HUES6 (cell line): Measurements from ENCODE around the gene MAP3K6.

Experiments
- H3K27ac ChIP-seq: 2 replicates; pipeline ENCODE4 v1.7.0; 2013; ENCODE audit warnings: low read depth, mild to moderate bottlenecking, low read length, inconsistent platforms
- H3K27me3 ChIP-seq: 2 replicates; pipeline ENCODE4 v1.6.1; 2013; ENCODE audit warnings: low read length; ENCODE audit not compliant: control insufficient read depth, insufficient read depth
- H3K36me3 ChIP-seq: 2 replicates; pipeline ENCODE4 v1.6.1; 2013; ENCODE audit warnings: low read length; ENCODE audit not compliant: control insufficient read depth, insufficient read depth
- H3K4me1 ChIP-seq: 2 replicates; pipeline ENCODE4 v1.6.1; 2013; ENCODE audit warnings: low read length; ENCODE audit not compliant: control insufficient read depth, insufficient read depth
- H3K4me3 ChIP-seq: 2 replicates; pipeline ENCODE4 v1.5.1; 2013; ENCODE audit warnings: low read depth, low read length
- H3K9ac ChIP-seq: one replicate; pipeline ENCODE4 v1.6.1; 2013; ENCODE audit warnings: mild to moderate bottlenecking, low read length
- H3K9me3 ChIP-seq: 2 replicates; pipeline ENCODE4 v1.6.1; 2013; ENCODE audit warnings: low read depth, low read length; ENCODE audit not compliant: control insufficient read depth, insufficient read depth

MAP3K6 gene

GRCh38 chr1:27381969-27382762 lies 15.4 kb upstream of the MAP3K6 start:
- Histone ChIP-seq H3K27ac (no peak overlapping the region), H3K27me3 (peaks cover 19% of the 10 kb centered on the region), H3K4me1 (peaks cover 8% of the 10 kb centered on the region; the same call in 1 of the 2 replicates), H3K36me3 (no peaks in the 10 kb centered on the region), H3K9me3 (no peaks in the 10 kb centered on the region), H3K9ac (no peak overlapping the region), H3K4me3 (no peak overlapping the region)

- Histone ChIP-seq H3K9me3 (no peaks in the 10 kb centered on the region), H3K4me3 (no peak overlapping the region), H3K9ac (no peak overlapping the region), H3K4me1 (peaks cover 8% of the 10 kb centered on the region; the same call in 1 of the 2 replicates), H3K27ac (no peak overlapping the region), H3K27me3 (peaks cover 19% of the 10 kb centered on the region), H3K36me3 (no peaks in the 10 kb centered on the region)
Measured at GRCh38 chr1:27380766-27381733, 14.3 kb upstream of the MAP3K6 start.

DNA sequence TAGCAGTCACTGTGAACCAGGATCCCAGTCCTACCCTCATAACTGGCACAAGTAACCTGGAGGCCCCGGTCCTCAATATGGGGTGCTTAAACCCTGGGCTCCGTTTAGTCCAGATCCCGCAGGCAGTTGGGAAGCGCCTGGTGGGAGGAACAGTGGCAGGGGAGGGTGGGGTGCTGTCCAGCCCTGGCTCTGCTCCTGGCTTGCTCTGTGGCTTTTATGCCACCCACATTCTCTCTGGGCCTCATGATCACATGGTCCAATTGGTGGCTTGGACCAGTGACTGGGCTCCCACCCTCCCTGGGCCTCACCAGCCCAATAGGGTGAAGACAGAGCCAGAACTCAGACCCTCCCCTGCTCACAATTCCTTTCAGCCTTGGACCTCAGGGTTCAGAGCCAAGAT lies 13.5 kb upstream of the MAP3K6 start:
- Histone ChIP-seq H3K27ac (no peak overlapping the region), H3K9me3 (no peaks in the 10 kb centered on the region), H3K27me3 (peaks cover 19% of the 10 kb centered on the region), H3K9ac (no peak overlapping the region), H3K4me1 (peaks cover 8% of the 10 kb centered on the region; the same call in 1 of the 2 replicates), H3K36me3 (no peaks in the 10 kb centered on the region), H3K4me3 (no peak overlapping the region)

GRCh38 chr1:27379564-27380122 lies 12.9 kb upstream of the MAP3K6 start:
- Histone ChIP-seq H3K9me3 (no peaks in the 10 kb centered on the region), H3K27me3 (peaks cover 19% of the 10 kb centered on the region), H3K4me1 (peaks cover 9% of the 10 kb centered on the region; the same call in 1 of the 2 replicates), H3K36me3 (no peaks in the 10 kb centered on the region), H3K4me3 (no peak overlapping the region), H3K27ac (no peak overlapping the region), H3K9ac (no peak overlapping the region)

GRCh38 chr1:27377760-27378495 lies 11.2 kb upstream of the MAP3K6 start:
- peaks cover 19% of the 10 kb centered on the region for H3K27me3 ChIP-seq
- H3K4me3 ChIP-seq: no peak overlapping the region
- no peak overlapping the region for H3K27ac ChIP-seq
- no peak overlapping the region for H3K9ac ChIP-seq
- H3K36me3 ChIP-seq: no peaks in the 10 kb centered on the region
- H3K9me3 ChIP-seq: no peaks in the 10 kb centered on the region
- peaks cover 10% of the 10 kb centered on the region; the same call in 1 of the 2 replicates for H3K4me1 ChIP-seq

DNA sequence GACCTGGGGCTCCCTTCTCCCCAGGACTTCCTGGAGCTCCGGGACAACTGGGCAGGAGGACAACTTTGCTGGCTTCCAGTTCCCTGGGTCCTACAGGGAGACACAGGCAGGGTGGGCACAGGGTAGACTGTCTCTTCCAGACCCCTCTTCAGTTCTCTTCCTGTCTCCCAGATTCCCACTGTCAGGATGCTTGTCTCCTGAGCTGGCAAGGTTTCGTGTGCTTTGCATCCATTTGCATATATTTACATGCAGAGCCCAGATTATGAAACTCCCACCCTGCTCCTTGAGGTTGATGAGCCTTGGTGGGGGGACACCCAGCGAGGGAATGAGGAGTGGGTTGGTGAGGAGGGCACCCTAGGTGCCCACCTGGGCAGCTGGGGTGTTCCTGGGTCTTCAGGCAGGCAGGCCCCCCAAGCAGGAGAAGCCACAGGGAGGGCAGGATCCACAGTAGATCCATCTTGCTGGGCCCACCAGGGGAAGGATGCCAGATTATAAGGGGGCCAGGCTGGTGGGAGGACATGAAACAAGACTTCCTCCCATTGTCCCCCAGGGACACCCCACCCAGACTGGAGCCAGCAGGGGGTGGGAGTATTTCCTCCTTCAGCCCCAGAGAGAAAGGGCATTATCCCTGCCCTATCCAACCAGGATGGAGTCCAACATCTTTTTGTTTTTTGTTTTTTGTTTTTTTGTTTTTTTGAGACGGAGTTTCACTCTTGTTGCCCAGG lies 7.8 kb upstream of the MAP3K6 start, which contains the start of gene FCN3:
Gene FCN3, minus strand, starts transcription at position 463 of the 725 bp plus-strand sequence. Its CDS starts 6 bp downstream, at position 457.
- Histone ChIP-seq H3K27ac (no peak within 1 kb of the TSS), H3K27me3 (no peaks in the 10 kb centered on the region), H3K4me3 (no peak within 1 kb of the TSS), H3K36me3 (no peaks in the 10 kb centered on the region), H3K4me1 (peaks cover 6% of the 10 kb centered on the region; the same call in 1 of the 2 replicates), H3K9ac (no peak within 1 kb of the TSS), H3K9me3 (no peaks in the 10 kb centered on the region)

- H3K4me3 ChIP-seq: no peak overlapping the region
- no peak overlapping the region for H3K27ac ChIP-seq
Measured at GRCh38 chr1:27372808-27373690, 6.3 kb upstream of the MAP3K6 start.

GRCh38 chr1:27372022-27372807 lies 5.5 kb upstream of the MAP3K6 start:
- H3K9ac ChIP-seq: no peak overlapping the region
- no peak overlapping the region for H3K27ac ChIP-seq
- no peaks in the 10 kb centered on the region for H3K27me3 ChIP-seq
- no peaks in the 10 kb centered on the region for H3K9me3 ChIP-seq
- no peak overlapping the region for H3K4me3 ChIP-seq
- H3K4me1 ChIP-seq: peaks cover 12% of the 10 kb centered on the region
- no peaks in the 10 kb centered on the region for H3K36me3 ChIP-seq

More at GRCh38 chr1:27372808-27373690, 6.3 kb upstream of the MAP3K6 start:
- Histone ChIP-seq H3K27me3 (no peaks in the 10 kb centered on the region), H3K36me3 (no peaks in the 10 kb centered on the region), H3K9ac (no peak overlapping the region), H3K4me1 (0 out of 2 replicates have a peak, but pooled peaks cover 6% of the 10 kb centered on the region), H3K9me3 (no peaks in the 10 kb centered on the region)
